ENCODE measurements around the gene MBNL1.

DNA sequence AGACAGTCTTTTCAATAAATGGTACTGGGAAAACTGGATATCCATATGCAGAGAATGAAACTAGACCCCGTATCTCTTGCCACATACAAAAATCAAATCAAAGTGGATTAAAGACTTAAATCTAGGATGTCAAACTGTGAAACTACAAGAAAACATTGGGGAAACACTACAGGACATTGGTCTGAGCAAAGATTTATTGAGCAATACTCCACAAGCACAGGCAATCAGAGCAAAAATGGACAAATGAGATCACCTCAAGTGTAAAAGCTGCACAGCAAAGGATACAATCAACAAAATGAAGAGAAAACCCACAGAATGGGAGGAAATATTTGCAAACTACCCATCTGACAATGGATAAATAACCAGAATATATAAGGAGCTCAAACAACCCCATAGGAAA, 38.4 kb upstream of the MBNL1 start:
- TF ChIP-seq, protein P1, sequence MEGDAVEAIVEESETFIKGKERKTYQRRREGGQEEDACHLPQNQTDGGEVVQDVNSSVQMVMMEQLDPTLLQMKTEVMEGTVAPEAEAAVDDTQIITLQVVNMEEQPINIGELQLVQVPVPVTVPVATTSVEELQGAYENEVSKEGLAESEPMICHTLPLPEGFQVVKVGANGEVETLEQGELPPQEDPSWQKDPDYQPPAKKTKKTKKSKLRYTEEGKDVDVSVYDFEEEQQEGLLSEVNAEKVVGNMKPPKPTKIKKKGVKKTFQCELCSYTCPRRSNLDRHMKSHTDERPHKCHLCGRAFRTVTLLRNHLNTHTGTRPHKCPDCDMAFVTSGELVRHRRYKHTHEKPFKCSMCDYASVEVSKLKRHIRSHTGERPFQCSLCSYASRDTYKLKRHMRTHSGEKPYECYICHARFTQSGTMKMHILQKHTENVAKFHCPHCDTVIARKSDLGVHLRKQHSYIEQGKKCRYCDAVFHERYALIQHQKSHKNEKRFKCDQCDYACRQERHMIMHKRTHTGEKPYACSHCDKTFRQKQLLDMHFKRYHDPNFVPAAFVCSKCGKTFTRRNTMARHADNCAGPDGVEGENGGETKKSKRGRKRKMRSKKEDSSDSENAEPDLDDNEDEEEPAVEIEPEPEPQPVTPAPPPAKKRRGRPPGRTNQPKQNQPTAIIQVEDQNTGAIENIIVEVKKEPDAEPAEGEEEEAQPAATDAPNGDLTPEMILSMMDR (conservative IDR thresholded peaks at IDR 0.05; ENCODE audit: low read length), result no peak
- no peak for TF ChIP-seq EZH2phosphoT487 (IDR thresholded peaks at IDR 0.05; ENCODE audit: borderline replicate concordance, low read depth, low read length)
